ENCODE data around the gene ACOT9.
"Not testable (repeated sequence)": the region's sequence is repeated elsewhere in the genome, so short reads cannot be mapped to it uniquely, and the experiment has no call there.

Gene ACOT9, protein sequence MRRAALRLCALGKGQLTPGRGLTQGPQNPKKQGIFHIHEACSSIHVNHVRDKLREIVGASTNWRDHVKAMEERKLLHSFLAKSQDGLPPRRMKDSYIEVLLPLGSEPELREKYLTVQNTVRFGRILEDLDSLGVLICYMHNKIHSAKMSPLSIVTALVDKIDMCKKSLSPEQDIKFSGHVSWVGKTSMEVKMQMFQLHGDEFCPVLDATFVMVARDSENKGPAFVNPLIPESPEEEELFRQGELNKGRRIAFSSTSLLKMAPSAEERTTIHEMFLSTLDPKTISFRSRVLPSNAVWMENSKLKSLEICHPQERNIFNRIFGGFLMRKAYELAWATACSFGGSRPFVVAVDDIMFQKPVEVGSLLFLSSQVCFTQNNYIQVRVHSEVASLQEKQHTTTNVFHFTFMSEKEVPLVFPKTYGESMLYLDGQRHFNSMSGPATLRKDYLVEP

DNA sequence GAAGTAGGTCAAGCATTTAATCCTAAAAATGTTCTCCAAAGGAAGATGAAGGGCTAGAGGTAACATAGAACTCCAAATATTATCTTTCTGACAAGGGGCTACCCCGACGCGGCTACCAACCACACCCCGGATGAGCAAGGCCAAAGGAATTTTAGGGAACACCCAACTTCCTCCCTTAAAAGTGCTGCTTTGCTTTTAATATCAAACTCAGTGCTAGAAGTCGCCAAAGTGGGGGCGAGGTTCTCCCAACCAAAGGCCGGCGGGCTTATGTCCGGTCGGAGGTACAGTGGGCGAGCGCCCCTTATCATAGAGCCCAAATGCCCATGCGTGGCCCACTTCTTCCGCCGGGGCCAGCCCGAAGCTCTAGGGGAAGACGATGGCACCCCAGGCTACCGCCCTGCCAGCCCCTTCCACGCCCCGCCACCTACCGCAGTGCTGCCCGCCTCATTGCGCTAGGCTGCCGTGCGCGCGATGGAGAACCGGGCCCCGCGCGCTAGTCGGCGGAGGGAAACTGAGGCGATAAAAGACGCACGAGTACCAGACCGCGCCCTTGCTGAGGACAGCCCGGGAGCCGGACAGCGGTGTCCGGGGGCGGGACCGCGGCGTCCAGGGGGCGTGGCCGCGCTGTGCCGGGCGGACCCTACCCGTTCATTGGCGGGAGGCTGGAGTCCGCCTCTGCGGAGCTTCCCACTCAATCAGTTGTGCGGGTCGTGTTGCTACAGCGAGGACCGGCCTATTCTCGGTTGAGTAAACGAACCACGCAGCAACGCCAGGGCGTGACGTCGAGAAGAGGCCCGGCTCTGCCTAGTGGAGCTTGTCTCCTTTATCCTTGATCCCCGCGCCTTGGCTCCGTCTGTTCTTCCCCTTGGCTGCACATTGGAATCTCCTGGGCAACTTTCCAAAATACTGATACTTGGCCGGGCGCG lies at the start of gene ACOT9:
TSS of gene ACOT9 (minus strand) at position 580 of the 926 bp plus-strand sequence. CDS start at position 448, 132 bp downstream.
- peak; percentile 81 for DNase-seq (ENCODE audit: low read depth)

DNA sequence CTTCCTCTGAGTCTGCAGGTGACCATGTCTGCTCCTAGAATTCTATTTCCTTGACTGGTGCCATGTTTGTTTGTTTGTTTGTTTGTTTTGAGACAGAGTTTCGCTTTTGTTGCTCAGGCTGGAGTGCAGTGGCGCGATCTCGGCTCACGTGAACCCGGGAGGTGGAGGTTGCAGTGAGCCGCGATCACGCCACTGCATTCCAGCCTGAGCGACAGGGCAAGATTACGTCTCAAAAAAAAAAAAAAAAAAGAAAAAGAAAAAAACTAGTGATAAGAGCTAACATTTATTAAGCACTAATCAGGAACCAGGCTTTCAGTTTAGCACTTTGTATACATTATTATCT lies 47.0 kb upstream of the ACOT9 start:
- no peak for DNase-seq (ENCODE audit: low read depth)

DNA sequence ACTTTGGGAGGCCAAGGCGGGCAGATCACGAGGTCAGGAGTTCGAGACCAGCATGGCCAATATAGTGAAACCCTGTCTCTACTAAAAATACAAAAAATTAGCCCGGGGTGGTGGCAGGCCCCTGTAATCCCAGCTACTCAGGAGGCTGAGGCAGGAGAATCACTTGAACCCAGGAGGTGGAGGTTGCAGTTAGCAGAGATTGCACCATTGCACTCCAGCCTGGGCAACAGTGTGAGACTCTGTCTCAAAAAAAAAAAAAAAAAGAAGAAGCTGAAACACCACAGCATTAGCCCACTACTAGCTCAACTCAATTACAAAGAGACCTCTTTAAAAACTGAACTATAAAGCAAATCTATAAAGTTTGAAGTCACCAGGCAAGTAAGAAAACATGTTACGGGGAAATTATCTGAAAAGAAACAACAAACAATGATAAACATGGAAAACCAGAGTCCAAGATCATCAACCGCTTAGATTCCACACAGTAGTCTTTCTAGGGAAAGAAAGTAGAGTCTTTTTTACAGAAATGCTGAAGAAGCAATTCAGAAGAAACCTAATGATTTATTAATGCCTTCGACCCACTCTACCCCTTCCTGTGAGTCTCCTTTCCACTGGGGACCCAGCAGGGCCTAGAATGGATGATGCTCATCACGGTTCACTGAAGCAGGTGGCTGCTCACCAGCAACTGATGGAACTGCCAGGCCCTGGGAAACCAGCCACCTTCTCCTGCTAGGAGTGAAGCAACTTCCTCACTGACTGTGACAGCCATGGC lies 46.5 kb upstream of the ACOT9 start:
- no peak for DNase-seq (ENCODE audit: low read depth)

DNA sequence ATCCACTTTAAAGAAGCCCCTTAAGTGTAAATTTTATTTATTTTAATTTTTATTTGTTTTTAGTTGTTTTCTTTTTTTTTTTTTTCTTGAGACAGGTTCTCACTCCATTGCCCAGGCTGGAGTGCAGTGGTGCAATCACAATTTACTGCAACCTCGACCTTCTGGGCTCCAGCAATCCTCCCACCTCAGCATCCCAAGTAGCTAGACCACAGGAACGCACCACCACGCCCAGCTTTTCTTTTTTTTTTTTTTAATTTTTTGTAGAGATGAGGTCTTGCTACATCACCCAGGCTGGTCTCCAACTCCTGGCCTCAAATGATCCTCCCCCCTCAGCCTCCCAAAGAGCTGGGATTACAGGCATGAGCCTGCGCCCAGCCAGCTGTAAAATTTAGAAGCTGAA lies 45.9 kb upstream of the ACOT9 start:
- DNase-seq (ENCODE audit: low read depth): no peak

DNA sequence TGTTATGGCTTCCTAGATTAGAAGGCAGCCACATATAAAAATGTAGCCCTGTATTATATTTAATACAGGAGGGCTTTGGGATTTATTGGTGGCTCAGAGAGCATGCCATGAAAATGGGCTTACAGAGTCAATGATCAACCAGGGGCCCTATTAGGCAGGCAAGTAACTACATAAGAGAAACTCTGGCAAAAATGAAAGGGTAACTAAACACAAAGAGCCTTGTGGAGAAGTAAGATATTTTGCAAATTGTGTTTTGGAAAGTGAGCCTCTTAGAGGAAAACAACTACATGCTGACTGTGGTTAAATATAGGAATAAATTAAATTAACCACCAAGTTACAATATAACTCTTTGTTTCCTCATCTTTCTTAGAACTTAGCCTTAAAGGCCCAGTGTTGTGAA lies 45.4 kb upstream of the ACOT9 start:
- DNase-seq (ENCODE audit: low read depth): no peak

DNA sequence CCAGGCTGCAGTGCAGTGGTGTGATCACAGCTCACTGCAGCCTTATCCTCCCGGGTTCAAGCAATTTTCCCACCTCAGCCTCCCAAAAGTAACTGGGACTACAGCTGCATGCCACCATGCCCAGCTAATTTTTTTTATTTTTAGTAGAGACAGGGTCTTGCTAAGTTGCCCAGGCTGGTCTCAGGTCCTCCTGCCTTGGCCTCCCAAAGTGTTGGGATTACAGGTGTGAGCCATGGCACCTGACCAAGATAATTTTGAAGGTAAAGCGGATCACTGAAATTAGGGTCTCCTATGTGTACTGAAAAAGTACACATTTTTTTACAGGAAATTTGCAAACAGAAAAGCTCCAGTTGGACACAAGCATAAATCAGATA lies 44.7 kb upstream of the ACOT9 start:
- DNase-seq (ENCODE audit: low read depth): no peak

DNA sequence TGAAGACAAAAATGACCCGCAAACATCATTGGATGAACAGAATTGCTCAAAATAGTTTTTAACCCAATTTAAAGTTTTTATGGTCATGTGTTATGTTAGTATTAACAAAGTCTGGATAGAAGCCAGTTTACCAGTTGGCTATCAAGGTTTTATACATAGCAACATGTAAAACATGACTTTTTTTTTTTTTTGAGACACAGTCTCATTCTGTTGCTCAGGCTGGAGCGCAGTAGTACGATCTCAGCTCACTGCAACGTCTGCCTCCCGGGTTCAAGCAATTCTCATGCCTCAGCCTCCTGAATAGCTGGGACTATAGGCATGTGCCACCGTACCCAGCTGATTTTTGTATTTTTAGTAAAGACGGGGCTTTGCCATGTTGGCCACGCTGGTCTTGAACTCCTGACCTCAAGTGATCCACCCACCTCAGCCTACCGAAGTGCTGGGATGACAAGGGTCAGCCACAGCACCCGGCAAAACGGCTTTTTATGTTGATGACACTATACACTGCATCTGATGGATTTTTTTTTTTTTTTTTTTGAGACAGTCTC lies 43.3 kb upstream of the ACOT9 start:
- no peak for DNase-seq (ENCODE audit: low read depth)

DNA sequence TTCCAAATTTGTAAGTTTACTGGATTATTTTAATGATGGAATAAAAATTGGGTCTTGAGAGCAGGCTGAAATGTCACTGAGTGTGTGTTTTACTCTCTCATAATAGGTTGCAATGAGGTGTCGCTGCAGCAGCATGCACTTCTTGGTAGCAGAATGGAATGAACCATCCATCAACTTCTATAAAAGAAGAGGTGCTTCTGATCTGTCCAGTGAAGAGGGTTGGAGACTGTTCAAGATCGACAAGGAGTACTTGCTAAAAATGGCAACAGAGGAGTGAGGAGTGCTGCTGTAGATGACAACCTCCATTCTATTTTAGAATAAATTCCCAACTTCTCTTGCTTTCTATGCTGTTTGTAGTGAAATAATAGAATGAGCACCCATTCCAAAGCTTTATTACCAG lies 42.5 kb upstream of the ACOT9 start:
- DNase-seq (ENCODE audit: low read depth): no peak

DNA sequence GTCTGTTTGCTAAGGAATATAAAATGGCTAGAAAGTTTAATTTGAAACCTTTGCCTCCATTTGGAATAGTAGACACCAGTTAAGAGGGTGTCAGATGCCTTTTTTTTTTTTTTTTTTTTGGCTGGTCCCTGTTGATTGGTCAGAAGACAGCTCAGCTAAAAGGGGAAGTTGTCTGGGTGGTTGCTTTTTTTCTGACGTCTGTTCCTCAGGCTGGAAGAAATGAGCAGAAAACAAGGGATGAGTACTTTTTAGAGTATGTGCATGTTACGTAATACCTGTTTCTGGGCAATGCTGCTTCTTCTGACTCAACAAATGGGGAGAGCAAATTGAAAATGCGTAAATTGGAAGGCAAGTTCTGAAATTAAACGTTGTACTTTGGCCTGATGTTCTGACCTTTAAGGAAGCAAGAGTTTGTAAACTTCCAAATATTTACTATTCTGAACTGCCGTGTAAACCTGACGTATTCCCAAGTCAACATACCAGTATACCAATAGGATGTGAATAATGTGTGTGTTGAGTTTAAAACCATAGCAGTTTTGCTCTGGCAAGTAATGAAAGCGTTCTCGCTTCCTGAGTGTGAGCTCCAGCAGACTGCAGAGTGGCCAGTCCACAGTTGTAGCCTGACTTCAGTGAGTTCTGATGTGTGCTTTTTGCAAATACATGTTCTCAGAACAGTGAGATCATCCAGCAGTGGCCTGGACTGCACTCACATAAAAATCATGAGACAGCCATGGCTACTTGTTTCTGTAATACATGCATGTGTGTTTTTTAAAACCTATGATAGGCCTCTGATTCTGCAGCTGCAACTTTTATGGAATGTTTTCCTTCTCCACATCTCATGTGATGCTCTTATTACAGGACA lies 41.6 kb upstream of the ACOT9 start:
- DNase-seq (ENCODE audit: low read depth): peak; percentile 54

DNA sequence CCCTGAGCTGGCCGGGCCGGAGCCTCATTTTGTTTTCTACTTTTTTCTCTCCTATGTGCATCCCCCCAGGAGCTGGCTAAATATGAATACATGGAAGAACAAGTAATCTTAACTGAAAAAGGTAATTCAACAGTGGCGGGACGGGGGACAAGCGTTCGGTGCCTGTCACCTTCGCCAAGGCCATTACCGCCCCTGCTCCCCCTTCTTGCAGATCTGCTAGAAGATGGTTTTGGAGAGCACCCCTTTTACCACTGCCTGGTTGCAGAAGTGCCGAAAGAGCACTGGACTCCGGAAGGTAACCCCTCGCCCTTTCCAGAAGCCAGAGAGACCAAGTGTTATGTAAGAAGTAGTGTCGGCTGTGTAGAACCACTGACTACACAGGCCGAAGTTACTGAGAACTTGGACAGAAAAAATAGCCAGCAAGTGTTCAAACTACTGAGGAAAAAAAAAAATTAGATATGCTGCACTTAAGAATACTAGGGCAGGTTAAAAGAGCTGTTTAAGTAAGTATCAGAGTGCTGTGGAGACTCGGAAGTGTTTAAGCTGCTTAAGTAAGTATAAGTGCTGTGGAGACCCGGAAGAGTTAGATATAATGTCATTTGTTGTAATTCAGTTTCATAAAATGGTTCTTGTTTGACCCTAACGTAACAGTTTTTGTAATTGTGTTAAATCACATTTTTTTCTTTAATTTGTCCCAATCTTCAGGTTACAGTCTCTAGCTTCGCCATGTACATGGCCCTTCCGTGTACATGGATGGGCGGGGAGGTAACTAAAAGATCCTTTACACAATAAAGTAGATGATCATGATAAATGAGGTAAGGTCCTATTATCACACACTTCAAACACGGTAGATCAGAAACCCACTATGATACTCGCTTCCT lies 40.8 kb upstream of the ACOT9 start:
- DNase-seq (ENCODE audit: low read depth): no peak

DNA sequence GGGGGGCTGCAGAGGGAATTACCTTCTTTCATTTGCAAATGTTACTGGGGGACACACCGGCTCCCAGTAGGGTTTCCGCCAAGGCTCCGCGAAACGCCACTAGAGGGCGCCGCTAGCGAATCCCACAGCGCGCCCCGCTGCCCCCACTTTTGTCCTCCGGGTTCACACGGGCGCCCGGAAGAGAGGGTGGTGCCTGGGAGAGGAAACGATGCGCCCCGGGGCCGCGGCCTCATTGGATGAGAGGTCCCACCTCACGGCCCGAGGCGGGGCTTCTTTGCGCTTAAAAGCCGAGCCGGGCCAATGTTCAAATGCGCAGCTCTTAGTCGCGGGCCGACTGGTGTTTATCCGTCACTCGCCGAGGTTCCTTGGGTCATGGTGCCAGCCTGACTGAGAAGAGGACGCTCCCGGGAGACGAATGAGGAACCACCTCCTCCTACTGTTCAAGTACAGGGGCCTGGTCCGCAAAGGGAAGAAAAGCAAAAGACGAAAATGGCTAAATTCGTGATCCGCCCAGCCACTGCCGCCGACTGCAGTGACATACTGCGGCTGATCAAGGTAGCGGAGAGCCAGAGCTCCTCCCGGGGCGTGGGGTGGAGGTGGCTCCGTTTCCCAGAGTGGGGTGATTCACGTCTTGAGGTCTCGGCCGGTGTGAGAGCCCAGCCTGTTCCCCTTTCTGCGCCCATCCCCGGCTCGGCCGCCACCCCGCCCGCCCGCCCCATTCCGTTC lies 40.0 kb upstream of the ACOT9 start, which contains the start of gene SAT1:
TSS of gene SAT1 (plus strand) at position 311 of the 726 bp plus-strand sequence. CDS start at position 490, 179 bp downstream.
- peak; percentile 56 for DNase-seq (ENCODE audit: low read depth)

DNA sequence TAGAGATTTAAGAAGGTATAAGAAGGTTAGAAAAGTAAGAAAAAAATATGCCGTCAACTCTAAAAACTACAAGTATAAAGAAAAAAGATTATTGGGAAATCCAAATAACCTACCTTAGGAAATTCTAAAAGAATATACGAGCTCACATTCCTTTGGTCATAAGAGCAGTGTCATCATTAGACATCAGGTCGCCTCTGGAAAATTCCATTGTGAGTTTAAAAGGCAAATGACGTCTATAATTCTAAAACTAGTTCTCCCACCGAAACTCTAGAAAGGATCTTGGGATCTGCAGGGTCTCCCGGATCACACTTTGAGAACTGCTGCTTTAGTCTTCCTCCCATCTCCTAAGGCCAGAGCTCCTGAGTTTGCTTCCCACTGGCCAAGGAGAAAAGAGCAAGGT lies 39.4 kb upstream of the ACOT9 start:
- no peak for DNase-seq (ENCODE audit: low read depth)

DNA sequence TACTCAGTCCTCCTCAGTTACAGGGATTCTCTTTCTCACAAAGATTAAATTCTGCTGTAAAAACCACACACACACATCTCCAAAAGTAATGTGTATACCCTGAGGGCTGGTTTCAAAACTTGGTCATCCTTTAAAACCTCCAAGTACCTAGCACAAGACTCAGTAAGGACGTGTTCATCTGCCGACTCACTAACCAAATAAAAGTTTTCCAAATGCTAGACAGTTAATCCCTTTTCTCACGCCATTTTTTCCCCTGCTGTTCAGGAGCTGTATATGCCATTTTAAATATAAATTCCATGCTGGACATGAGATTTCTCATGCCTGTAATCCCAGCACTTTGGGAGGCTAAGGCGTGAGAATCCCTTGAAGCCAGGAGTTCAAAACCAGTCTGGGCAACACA lies 35.9 kb upstream of the ACOT9 start:
- peak; percentile 23 for DNase-seq (ENCODE audit: low read depth)

DNA sequence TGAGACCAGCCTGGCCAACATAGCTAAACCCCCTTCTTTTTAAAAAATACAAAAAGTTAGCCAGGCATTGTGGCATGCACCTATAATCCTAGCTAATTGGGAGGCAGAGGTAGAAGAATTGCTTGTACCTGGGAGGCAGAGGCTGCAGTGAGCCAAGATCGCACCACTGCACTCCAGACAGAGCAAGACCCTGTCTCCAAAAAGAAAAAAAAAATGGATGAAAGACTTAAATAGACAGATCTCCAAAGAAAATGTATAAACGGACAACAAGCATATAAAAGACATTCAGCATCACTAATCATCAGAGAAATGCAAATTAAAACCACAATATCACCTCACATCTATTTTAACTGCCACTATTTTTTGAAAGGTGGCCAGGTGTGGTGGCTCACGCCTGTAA lies 33.3 kb upstream of the ACOT9 start:
- DNase-seq (ENCODE audit: low read depth): no peak

DNA sequence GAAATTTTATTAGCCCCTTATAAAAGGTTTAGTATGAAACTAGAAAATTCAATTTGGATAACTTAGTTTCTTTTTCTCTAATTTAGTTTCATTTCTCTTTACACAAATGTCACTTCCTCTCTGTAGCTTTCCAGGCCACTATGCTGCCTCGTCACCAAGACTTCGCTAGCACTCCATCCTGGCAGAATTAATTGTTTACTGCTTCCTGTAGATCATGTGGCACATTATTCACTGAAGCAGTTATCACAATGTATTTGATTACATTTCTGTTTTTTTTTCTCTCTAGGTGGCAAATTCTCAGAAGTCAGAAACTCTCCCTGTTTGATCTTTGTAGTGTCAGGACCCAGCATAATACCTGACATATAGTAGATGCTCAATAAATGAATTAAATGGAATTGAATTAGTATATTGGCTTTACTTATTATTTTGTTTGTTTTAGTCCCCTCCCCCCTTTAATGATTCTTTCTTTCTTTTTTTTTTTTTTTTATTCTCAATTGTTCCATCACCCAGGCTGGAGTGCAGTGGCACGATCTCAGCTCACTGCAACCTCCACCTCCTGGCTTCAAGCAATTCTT lies 30.6 kb upstream of the ACOT9 start:
- DNase-seq (ENCODE audit: low read depth): no peak

DNA sequence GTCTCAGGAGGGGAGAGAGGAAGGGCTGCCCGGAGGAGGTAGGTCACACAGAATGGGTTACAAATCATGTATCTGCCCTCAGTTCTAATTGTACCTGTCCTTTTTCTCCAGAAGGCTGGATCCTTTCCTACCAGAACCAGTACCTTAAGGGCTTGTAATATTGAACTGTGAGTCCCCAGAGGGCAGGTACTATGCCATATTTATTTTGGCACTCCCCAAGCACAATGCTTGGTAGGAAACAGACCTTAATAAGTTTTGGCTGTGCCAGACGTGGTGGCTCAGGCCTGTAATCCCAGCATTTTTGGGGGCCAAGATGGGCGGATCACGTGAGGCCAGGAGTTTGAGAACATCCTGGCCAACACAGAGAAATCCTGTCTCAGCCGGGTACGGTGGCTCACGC lies 28.0 kb upstream of the ACOT9 start:
- DNase-seq (ENCODE audit: low read depth): not testable (repeated sequence)

DNA sequence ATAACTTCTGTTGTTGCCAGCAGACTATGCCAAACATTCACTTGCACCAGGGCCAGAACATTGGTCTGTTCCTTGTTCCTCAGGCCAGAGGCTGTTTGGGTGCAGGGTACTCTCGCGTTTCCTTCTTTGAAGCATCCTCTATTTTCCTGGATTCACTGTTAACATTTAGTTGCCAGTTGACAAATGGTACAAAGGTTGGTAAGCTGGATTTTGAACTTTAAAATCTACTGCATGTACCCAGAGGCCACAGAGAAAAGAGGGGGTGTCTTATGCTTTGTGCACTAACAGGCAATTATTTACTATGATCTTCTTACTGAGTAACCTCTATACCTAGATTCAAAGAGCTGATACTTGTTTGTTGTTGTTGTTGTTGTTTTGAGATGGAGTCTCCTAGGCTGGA lies 27.1 kb upstream of the ACOT9 start:
- no peak for DNase-seq (ENCODE audit: low read depth)

DNA sequence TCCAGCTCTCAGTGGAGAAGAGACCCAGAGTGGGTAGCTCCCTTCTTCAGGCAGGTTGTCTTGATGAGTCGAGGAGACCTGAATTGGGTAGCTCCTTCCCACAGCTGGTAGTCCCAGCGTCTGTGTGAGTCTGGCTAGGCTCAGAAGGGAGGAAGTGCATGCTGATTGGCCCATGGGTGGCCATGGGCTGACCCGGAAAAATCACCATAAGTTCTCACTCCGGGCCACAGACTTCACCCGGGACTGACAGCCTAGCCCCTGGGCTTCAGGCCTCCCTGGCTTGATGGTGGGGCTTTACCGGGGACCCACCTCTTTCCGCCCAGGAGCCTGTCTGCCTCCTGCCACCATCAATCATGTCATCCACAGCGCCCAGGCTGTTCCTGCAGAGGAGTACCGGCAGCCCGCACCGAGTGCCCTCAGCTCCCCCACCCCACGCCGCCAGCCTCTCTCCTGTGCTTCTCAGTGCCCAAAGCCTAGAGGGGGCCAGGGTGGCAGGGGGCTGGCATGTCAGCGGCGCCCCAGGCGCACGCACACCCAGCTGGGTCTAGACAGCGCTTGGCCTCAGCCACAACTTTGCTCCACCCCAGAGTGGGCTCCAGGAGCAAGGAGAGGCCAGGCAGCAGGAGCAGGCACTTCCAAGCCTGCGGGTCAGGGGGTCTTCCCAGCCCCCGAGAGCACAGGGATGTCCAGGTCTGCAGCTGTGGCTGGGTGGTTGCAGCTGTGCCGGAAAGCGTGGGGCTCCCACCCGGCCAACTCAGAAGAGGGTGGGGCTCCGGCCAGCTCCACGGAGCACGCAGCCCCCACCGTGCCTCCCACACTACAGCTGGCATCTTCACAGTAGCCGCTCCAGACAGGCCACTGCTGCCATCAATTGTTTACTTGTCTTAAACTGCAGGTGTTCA lies 23.8 kb upstream of the ACOT9 start:
- DNase-seq (ENCODE audit: low read depth): no peak

Data from GM04503 (cell line).